ENCODE results near the gene PLEKHG5. TPM values are rescaled to one million over a fixed set of nuclear protein-coding genes. Genes with fewer than 3 reads are reported as not detected.

Gene PLEKHG5
- total RNA-seq, 1 donor from 2014 or later, result 109 TPM

DNA sequence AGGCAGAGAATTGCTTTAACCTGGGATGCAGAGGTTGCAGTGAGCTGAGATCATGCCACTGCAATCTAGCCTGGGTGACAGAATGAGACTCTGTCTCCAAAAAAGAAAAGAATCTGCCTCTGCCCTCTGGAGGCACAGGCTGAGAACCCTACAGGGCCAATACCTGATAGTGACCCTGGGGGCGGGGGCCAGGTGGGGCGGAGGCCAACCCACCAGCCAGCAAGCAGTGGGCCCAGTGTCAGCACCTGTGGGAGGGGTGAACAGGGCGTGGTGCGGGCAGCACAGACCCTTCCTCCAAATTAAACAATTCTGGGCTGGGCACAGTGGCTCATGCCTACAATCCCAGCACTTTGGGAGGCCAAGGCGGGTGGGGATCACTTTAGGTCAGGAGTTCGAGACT is 19.0 kb upstream of the PLEKHG5 start:
- Mint-ChIP-seq H3K27ac (ENCODE audit: unreplicated experiment) (no peak overlapping the region), H3K36me3 (ENCODE audit: low read depth, unreplicated experiment) (no peaks in the 10 kb centered on the region), H3K4me1 (ENCODE audit: unreplicated experiment) (no peaks in the 10 kb centered on the region), H3K9me3 (ENCODE audit: unreplicated experiment) (no peaks in the 10 kb centered on the region), H3K4me3 (ENCODE audit: unreplicated experiment) (no peak overlapping the region), H3K27me3 (ENCODE audit: unreplicated experiment) (peaks cover 7% of the 10 kb centered on the region)
- no peak for TF ChIP-seq CTCF (IDR thresholded peaks at IDR 0.05; ENCODE audit: unreplicated experiment)
- DNase-seq (ENCODE audit: low spot score), result no peak

DNA sequence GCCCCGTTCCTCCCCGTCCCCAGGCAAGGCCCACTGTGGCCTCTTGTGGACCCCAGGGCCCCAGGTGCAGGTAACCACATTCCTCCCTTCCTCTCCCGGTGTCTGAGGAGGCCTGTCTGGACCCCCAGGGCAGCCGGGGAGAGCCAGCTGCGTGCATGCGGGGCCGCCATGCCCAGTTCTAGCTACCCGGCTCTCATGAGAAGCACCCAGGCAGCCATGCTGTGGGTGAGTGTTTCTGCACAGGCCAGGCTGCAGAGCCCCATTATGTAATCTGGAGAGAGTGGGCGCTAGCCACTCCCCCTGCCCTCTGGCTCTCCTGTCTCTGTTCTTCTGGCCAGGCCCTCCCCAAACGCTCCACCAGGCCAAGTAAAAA is 18.4 kb upstream of the PLEKHG5 start:
- Mint-ChIP-seq H3K4me1 (ENCODE audit: unreplicated experiment) (no peaks in the 10 kb centered on the region), H3K27ac (ENCODE audit: unreplicated experiment) (no peak overlapping the region), H3K4me3 (ENCODE audit: unreplicated experiment) (no peak overlapping the region), H3K27me3 (ENCODE audit: unreplicated experiment) (peaks cover 12% of the 10 kb centered on the region), H3K9me3 (ENCODE audit: unreplicated experiment) (no peaks in the 10 kb centered on the region), H3K36me3 (ENCODE audit: low read depth, unreplicated experiment) (no peaks in the 10 kb centered on the region)
- no peak for DNase-seq (ENCODE audit: low spot score)
- no peak for TF ChIP-seq CTCF (IDR thresholded peaks at IDR 0.05; ENCODE audit: unreplicated experiment)

DNA sequence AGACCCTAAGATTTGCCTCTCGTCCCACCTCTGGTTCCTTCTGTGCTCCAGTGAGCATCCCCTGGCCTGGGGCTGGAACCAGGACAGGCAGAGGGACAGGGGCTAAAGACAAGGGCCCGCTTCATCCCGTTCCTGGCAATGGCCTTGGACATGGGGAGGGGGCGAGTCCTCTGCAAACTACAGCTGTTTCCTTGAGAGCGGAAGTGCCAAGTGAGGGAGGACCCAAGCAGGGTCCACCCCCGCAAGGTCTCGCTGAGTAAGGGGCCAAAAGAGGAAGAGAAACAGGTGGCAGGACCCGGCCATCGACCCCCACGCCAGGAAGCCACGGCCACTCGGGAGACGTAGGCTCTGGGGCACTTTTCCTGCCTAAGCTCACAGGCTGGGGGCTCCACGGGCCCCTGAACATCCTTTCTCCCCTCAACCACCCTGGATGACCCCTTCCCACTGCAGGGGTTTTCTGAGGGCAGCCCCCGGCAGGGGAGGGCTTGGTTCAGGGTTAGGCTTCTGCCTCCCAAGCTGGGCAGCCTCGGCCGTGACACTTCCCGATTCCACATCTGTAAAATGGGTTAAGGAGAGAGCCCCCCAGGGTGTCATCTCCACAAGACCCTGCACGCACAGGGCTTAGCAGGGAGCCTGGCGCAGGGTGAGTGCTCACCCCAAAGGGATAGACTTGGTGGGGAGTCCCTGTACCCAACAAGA is 17.9 kb upstream of the PLEKHG5 start:
- Mint-ChIP-seq H3K27me3 (ENCODE audit: unreplicated experiment) (peaks cover 12% of the 10 kb centered on the region), H3K4me1 (ENCODE audit: unreplicated experiment) (no peaks in the 10 kb centered on the region), H3K9me3 (ENCODE audit: unreplicated experiment) (no peaks in the 10 kb centered on the region), H3K27ac (ENCODE audit: unreplicated experiment) (no peak overlapping the region), H3K36me3 (ENCODE audit: low read depth, unreplicated experiment) (no peaks in the 10 kb centered on the region), H3K4me3 (ENCODE audit: unreplicated experiment) (no peak overlapping the region)
- no peak for DNase-seq (ENCODE audit: low spot score)
- TF ChIP-seq CTCF (IDR thresholded peaks at IDR 0.05; ENCODE audit: unreplicated experiment), result no peak

DNA sequence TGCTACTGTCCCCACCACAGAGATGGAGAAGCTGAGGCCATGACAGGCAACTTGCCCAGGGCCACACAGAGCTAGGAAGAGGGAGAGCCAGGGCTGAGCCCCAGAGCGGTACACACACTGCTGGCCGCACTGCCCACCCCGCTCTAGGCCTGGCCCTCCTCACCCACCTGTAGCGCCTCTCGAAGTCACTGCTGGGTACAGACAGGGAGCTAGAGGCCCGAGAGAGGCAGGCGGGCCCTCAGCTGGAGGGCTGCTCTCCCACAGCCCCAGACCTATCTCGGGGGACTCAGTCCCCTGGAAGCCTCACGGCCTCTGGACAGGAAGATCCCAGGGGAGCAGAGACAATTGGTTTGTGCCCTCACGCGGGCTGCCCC is 17.3 kb upstream of the PLEKHG5 start:
- H3K9me3 Mint-ChIP-seq (ENCODE audit: unreplicated experiment), result no peaks in the 10 kb centered on the region
- no peak overlapping the region for H3K4me3 Mint-ChIP-seq (ENCODE audit: unreplicated experiment)
- no peaks in the 10 kb centered on the region for H3K4me1 Mint-ChIP-seq (ENCODE audit: unreplicated experiment)
- no peak overlapping the region for H3K27ac Mint-ChIP-seq (ENCODE audit: unreplicated experiment)
- H3K27me3 Mint-ChIP-seq (ENCODE audit: unreplicated experiment), result peaks cover 12% of the 10 kb centered on the region
- TF ChIP-seq CTCF (IDR thresholded peaks at IDR 0.05; ENCODE audit: unreplicated experiment), result no peak
- H3K36me3 Mint-ChIP-seq (ENCODE audit: low read depth, unreplicated experiment), result no peaks in the 10 kb centered on the region
- DNase-seq (ENCODE audit: low spot score), result no peak

DNA sequence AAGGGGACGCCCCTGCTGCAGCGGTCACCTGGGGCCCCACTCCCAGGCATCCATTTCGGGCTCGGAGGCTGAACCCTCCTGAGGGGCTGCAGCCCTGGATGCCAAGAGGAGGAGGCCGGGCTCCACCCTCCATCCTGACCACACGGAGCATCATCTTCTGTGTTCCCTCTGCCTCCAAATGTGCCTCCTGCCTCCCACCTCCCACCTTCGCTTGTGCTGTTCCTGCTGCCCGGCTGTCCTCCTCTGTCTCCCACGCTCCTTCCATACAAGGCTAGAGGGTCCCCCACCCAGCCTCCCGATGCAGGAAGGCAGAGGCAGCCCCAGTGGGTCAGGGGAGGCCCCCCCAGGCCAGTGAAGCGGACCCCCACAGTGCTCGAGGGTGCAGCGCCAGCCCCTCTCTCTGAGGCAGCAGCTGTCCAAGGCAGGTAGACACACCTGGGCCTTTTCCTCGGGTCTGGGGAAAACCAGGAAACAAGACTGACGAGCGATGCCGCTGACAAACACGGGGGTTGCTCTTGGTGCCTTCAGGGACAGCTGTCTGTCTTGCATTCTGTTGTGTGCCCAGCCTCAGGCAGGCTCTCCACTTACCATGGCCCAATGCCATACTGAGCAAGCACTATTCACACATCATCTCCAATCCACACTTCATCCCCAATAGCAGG is 16.8 kb upstream of the PLEKHG5 start:
- Mint-ChIP-seq H3K4me1 (ENCODE audit: unreplicated experiment) (no peaks in the 10 kb centered on the region), H3K9me3 (ENCODE audit: unreplicated experiment) (no peaks in the 10 kb centered on the region), H3K27me3 (ENCODE audit: unreplicated experiment) (peaks cover 12% of the 10 kb centered on the region), H3K27ac (ENCODE audit: unreplicated experiment) (no peak overlapping the region), H3K4me3 (ENCODE audit: unreplicated experiment) (no peak overlapping the region), H3K36me3 (ENCODE audit: low read depth, unreplicated experiment) (no peaks in the 10 kb centered on the region)
- TF ChIP-seq CTCF (IDR thresholded peaks at IDR 0.05; ENCODE audit: unreplicated experiment), result no peak
- DNase-seq (ENCODE audit: low spot score), result no peak
